ENCODE measurements around the gene CBX4. TPM values are rescaled to one million over a fixed set of nuclear protein-coding genes. Genes with fewer than 3 reads are reported as not detected.

Gene CBX4
- total and polyA plus RNA-seq, 3 donors from 2014 or later = 11.5 to 35.9 (median 23.5) TPM

GRCh38 chr17:79786930-79787643, 52.2 kb downstream of the CBX4 start:
- no peak overlapping the region for H3K4me3 ChIP-seq
- no peak for DNase-seq
- TF ChIP-seq POLR2A (IDR thresholded peaks at IDR 0.05) = no peak
- TF ChIP-seq, protein P1, sequence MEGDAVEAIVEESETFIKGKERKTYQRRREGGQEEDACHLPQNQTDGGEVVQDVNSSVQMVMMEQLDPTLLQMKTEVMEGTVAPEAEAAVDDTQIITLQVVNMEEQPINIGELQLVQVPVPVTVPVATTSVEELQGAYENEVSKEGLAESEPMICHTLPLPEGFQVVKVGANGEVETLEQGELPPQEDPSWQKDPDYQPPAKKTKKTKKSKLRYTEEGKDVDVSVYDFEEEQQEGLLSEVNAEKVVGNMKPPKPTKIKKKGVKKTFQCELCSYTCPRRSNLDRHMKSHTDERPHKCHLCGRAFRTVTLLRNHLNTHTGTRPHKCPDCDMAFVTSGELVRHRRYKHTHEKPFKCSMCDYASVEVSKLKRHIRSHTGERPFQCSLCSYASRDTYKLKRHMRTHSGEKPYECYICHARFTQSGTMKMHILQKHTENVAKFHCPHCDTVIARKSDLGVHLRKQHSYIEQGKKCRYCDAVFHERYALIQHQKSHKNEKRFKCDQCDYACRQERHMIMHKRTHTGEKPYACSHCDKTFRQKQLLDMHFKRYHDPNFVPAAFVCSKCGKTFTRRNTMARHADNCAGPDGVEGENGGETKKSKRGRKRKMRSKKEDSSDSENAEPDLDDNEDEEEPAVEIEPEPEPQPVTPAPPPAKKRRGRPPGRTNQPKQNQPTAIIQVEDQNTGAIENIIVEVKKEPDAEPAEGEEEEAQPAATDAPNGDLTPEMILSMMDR (IDR thresholded peaks at IDR 0.05) = no peak
- H3K4me1 ChIP-seq = peaks cover 4% of the 10 kb centered on the region
- no peaks in the 10 kb centered on the region for H3K9me3 ChIP-seq
- no peaks in the 10 kb centered on the region for H3K36me3 ChIP-seq (ENCODE audit: low read depth, missing control alignments)
- intact Hi-C loops (cut with DNase I; ENCODE audit: low total_unique reads) = no loop called here
- no peak overlapping the region for H3K27ac ChIP-seq
- H3K27me3 ChIP-seq = peaks cover 4% of the 10 kb centered on the region
- 91 to 92% methylated on average over 6 to 12 of the region's 12 CpGs for WGBS, 2 donors

- no peaks in the 10 kb centered on the region for H3K9me3 ChIP-seq
- H3K27me3 ChIP-seq = no peaks in the 10 kb centered on the region
- peaks cover 4% of the 10 kb centered on the region for H3K4me1 ChIP-seq
- intact Hi-C loops (cut with DNase I; ENCODE audit: low total_unique reads) = no loop called here
- no peak overlapping the region for H3K4me3 ChIP-seq
- DNase-seq = no peak
- WGBS, 2 donors = 93 to 96% methylated on average over 3 to 15 of the region's 15 CpGs
- no peaks in the 10 kb centered on the region for H3K36me3 ChIP-seq (ENCODE audit: low read depth, missing control alignments)
- no peak overlapping the region for H3K27ac ChIP-seq
- TF ChIP-seq, protein P1 (IDR thresholded peaks at IDR 0.05) = no peak
- no peak for TF ChIP-seq POLR2A (IDR thresholded peaks at IDR 0.05)
Measured at GRCh38 chr17:79785900-79786810, 53.1 kb downstream of the CBX4 start.

- no peak for DNase-seq
- Histone ChIP-seq H3K4me3 (no peak overlapping the region), H3K4me1 (peaks cover 3% of the 10 kb centered on the region), H3K27ac (no peak overlapping the region), H3K36me3 (ENCODE audit: low read depth, missing control alignments) (no peaks in the 10 kb centered on the region), H3K27me3 (no peaks in the 10 kb centered on the region), H3K9me3 (no peaks in the 10 kb centered on the region)
- WGBS, 2 donors = 92 to 94% methylated on average over 17 of the region's 17 CpGs
- TF ChIP-seq POLR2A (IDR thresholded peaks at IDR 0.05) = no peak
- TF ChIP-seq, protein P1 (IDR thresholded peaks at IDR 0.05) = no peak
- intact Hi-C loops (cut with DNase I; ENCODE audit: low total_unique reads) = no loop called here
Measured at GRCh38 chr17:79785017-79785899, 54.0 kb downstream of the CBX4 start.

DNA sequence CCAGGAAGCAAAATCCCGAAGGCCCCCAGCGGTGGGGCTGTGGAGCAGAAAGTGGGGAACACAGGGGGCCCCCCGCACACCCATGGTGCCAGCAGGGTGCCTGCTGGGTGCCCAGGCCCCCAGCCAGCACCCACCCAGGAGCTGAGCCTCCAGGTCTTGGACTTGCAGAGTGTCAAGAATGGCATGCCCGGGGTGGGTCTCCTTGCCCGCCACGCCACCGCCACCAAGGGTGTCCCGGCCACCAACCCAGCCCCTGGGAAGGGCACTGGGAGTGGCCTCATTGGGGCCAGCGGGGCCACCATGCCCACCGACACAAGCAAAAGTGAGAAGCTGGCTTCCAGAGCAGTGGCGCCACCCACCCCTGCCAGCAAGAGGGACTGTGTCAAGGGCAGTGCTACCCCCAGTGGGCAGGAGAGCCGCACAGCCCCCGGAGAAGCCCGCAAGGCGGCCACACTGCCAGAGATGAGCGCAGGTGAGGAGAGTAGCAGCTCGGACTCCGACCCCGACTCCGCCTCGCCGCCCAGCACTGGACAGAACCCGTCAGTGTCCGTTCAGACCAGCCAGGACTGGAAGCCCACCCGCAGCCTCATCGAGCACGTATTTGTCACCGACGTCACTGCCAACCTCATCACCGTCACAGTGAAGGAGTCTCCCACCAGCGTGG, 54.8 kb downstream of the CBX4 start:
- Histone ChIP-seq H3K4me3 (no peak overlapping the region), H3K27ac (no peak overlapping the region), H3K9me3 (no peaks in the 10 kb centered on the region), H3K27me3 (no peaks in the 10 kb centered on the region), H3K36me3 (ENCODE audit: low read depth, missing control alignments) (no peaks in the 10 kb centered on the region), H3K4me1 (no peaks in the 10 kb centered on the region)
- no peak for TF ChIP-seq POLR2A (IDR thresholded peaks at IDR 0.05)
- TF ChIP-seq, protein P1 (IDR thresholded peaks at IDR 0.05) = no peak
- intact Hi-C loops (cut with DNase I; ENCODE audit: low total_unique reads) = no loop called here
- WGBS, 2 donors = 91 to 96% methylated on average over 7 to 27 of the region's 31 CpGs
- no peak for DNase-seq
